Heart left ventricle (tissue), 16 donors: ENCODE results near the gene MYO1H. TPM values are rescaled to one million over a fixed set of nuclear protein-coding genes. Genes with fewer than 3 reads are reported as not detected.

Experiments
- ATAC-seq, 4 donors: fragments of 200-7000 bp; cut with Tn5 transposase; one replicate each; pipeline ENCODE4 v1.9.1; 2020 to 2022; ENCODE audit warnings: moderate library complexity in 4 of 4, mild to moderate bottlenecking in 3 of 4, moderate number of reproducible peaks in 1 of 4
- DNase-seq, 5 donors: peaks; one replicate each; pipeline ENCODE4 v3.0.0-alpha.2; 2020
- H3K27ac ChIP-seq, 12 donors: fragments of 200-600 bp; sonication (generic) in 4 of 12; one replicate each; pipeline versions ENCODE4 v1.5.0 to v1.8.0; 2016 to 2022; ENCODE audit warnings: mild to moderate bottlenecking in 2 of 12
- H3K27me3 ChIP-seq, 9 donors: fragments of 200-600 bp; sonication (generic) in 2 of 9; one replicate each; pipeline versions ENCODE4 v1.5.1 to v1.8.0; 2016 to 2022; ENCODE audit warnings: mild to moderate bottlenecking in 3 of 9
- H3K36me3 ChIP-seq, 9 donors: fragments of 200-600 bp; sonication (generic) in 2 of 9; one replicate each; pipeline versions ENCODE4 v1.5.0 to v1.8.0; 2018 to 2022; ENCODE audit warnings: mild to moderate bottlenecking in 2 of 9
- H3K4me1 ChIP-seq, 12 donors: fragments of 200-600 bp; sonication (generic) in 4 of 12; one replicate each; pipeline versions ENCODE4 v1.5.0 to v1.8.0; 2016 to 2022; ENCODE audit warnings: mild to moderate bottlenecking in 3 of 12
- H3K4me3 ChIP-seq, 12 donors: fragments of 200-600 bp; sonication (generic) in 4 of 12; one replicate each; pipeline versions ENCODE4 v1.5.0 to v1.8.0; 2017 to 2022; ENCODE audit warnings: mild to moderate bottlenecking in 9 of 12, moderate library complexity in 4 of 12
- H3K9me3 ChIP-seq, 12 donors: fragments of 200-600 bp; sonication (generic) in 4 of 12; one replicate each; pipeline versions ENCODE4 v1.5.0 to v1.8.0; 2016 to 2022; ENCODE audit warnings: mild to moderate bottlenecking in 1 of 12
- POLR2A ChIP-seq, 2 donors: fragments of 450-650 bp; IDR thresholded peaks; one replicate each; pipeline ENCODE4 v1.6.1; 2017; ENCODE audit warnings: antibody characterized with exemption in 2 of 2, mild to moderate bottlenecking in 2 of 2, moderate library complexity in 2 of 2
- WGBS, 4 donors: extraction: QIAGEN DNeasy Blood & Tissue Kit in 2 of 4; methylation state at CpG; one replicate each; pipeline versions ENCODE4 v1.1.5 to v1.1.7; 2013 to 2018; 5-methylcytosine and 5-hydroxymethylcytosine counted together
- intact Hi-C, 10 donors: fragments of 100-400 bp; cut with DNase I; formaldehyde crosslinking; loops; one replicate each; pipeline versions ENCODE4 v1.11.1 to v1.14.2; 2022
- polyA plus RNA-seq, 2 donors: library from polyadenylated mRNA; stranded (reverse); fragments of 200-250 nt; gene quantifications; one replicate each; pipeline ENCODE4 v1.2.3, GENCODE V29; 2013
- total RNA-seq, 9 donors: library from RNA; depleted of rRNA in 2 of 9; stranded (reverse); fragments of >200 nt in 2 of 9; fragmentation: NEBNext Ultra II Directional in 3 of 9; extraction: Animal tissue kit (Norgen Biotek cat#: 25700) in 3 of 9; gene quantifications; one replicate each; pipeline versions ENCODE4 v1.1.0 to v1.2.4, GENCODE V29; 2016 to 2023
- TF ChIP-seq, protein P1 (sequence below), 12 donors: fragments of 200-600 bp; sonication (generic) in 4 of 12; IDR thresholded peaks; one replicate each; pipeline versions ENCODE4 v1.5.0 to v1.8.0; 2018 to 2022; ENCODE audit warnings: antibody characterized with exemption in 12 of 12, mild to moderate bottlenecking in 5 of 12
- donor health status: ischemic (EF 13 %, LVEDD 7.1; RV severe dilation, severe dysfunction).
- donor health status: healthy with polysubstance abuse.
- donor health status: DM: no; HTN: yes; CAD: no.
- donor health status: DM: no; HTN: no; CAD: no.
- donor health status: ischemic (EF 25% LVEDD 6.9; RV normal size, moderate dysfunction).
- donor health status: ischemic (EF 25% LVEDD 5.7; RV mildly dilated, moderate dysfunction).
- donor health status: healthy.
- donor health status: DM: yes; HTN: yes; CAD: no.
- donor health status: ischemic (EF 35%, LVEDD 5.7; RV mildly dilated, moderate dysfunction).
- donor health status: nonischemic (EF 11% LVEDD 7.7; RV severe dilation, severe dysfunction).
- donor health status: DM: yes; HTN: yes; CAD: no.
- donor health status: PGD.
- donor health status: ischemic (EF 29% LVEDD 5.4; RV normal size, mild dysfunction).
- donor health status: nonischemic (EF 23%, LVEDD 6.1; RV moderate dilation, normal function).

MYO1H gene
- total and polyA plus RNA-seq, 11 donors, result 0.04 to 1.00 (median 0.22) TPM; not detected in 3

DNA sequence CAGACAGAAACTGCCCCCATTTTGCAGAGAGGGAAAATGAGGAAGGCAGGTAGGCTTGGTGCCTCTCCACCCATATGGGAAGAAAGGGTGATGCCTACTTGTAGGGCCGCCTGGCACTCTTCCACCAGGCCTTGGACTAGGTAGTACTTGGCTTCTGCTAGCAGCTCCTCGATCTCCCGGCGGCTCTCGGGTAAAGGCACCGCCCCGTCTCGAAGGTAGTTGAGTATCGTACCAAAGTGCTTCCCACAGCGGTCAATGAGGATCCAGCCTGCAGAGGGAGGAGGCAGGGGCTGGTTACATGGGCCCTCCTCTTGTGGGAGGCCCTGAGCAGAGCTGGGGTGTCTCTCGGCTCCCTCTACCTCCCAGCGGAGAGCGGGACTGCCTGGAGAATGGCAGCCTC is 112.8 kb downstream of the MYO1H start:
- WGBS, 4 donors, result 90 to 92% (median 90%) methylated on average over 9 to 13 of the region's 13 CpGs
- peaks cover 0 to 59% (median 41%) of the 10 kb centered on the region in 9 donors for H3K36me3 ChIP-seq
- TF ChIP-seq, protein P1, sequence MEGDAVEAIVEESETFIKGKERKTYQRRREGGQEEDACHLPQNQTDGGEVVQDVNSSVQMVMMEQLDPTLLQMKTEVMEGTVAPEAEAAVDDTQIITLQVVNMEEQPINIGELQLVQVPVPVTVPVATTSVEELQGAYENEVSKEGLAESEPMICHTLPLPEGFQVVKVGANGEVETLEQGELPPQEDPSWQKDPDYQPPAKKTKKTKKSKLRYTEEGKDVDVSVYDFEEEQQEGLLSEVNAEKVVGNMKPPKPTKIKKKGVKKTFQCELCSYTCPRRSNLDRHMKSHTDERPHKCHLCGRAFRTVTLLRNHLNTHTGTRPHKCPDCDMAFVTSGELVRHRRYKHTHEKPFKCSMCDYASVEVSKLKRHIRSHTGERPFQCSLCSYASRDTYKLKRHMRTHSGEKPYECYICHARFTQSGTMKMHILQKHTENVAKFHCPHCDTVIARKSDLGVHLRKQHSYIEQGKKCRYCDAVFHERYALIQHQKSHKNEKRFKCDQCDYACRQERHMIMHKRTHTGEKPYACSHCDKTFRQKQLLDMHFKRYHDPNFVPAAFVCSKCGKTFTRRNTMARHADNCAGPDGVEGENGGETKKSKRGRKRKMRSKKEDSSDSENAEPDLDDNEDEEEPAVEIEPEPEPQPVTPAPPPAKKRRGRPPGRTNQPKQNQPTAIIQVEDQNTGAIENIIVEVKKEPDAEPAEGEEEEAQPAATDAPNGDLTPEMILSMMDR (IDR thresholded peaks at IDR 0.05), result no peak
- no peak for TF ChIP-seq POLR2A (IDR thresholded peaks at IDR 0.05)
- DNase-seq, result no peak
- intact Hi-C loops, result no loop called here
- H3K27me3 ChIP-seq, result no peaks in the 10 kb centered on the region
- peak overlapping the region; percentile 89 to 100 (median 96) for H3K27ac ChIP-seq
- H3K4me3 ChIP-seq, result no peak overlapping the region
- ATAC-seq, result no peak
- peaks cover 43 to 89% (median 74%) of the 10 kb centered on the region in 12 donors for H3K4me1 ChIP-seq
- no peaks in the 10 kb centered on the region for H3K9me3 ChIP-seq

- DNase-seq, result peak in 3 of 5 donors; percentile 42 to 59 (median 57)
- Histone ChIP-seq H3K4me3 (peak overlapping the region in 2 of 12 donors; percentile 18 to 34), H3K9me3 (no peaks in the 10 kb centered on the region), H3K27me3 (no peaks in the 10 kb centered on the region), H3K27ac (peak overlapping the region; percentile 89 to 100 (median 96)), H3K4me1 (peaks cover 47 to 95% (median 81%) of the 10 kb centered on the region in 12 donors), H3K36me3 (peaks cover 0 to 58% (median 37%) of the 10 kb centered on the region in 9 donors)
- WGBS, 4 donors, result 35 to 52% (median 46%) methylated on average over 8 of the region's 8 CpGs
- ATAC-seq, result peak in 3 of 4 donors; percentile 27 to 52 (median 42)
- intact Hi-C loops, result no loop called here
- TF ChIP-seq, protein P1 (IDR thresholded peaks at IDR 0.05), result no peak
- no peak for TF ChIP-seq POLR2A (IDR thresholded peaks at IDR 0.05)
Measured at GRCh38 chr12:109461049-109461845, 113.5 kb downstream of the MYO1H start.

DNA sequence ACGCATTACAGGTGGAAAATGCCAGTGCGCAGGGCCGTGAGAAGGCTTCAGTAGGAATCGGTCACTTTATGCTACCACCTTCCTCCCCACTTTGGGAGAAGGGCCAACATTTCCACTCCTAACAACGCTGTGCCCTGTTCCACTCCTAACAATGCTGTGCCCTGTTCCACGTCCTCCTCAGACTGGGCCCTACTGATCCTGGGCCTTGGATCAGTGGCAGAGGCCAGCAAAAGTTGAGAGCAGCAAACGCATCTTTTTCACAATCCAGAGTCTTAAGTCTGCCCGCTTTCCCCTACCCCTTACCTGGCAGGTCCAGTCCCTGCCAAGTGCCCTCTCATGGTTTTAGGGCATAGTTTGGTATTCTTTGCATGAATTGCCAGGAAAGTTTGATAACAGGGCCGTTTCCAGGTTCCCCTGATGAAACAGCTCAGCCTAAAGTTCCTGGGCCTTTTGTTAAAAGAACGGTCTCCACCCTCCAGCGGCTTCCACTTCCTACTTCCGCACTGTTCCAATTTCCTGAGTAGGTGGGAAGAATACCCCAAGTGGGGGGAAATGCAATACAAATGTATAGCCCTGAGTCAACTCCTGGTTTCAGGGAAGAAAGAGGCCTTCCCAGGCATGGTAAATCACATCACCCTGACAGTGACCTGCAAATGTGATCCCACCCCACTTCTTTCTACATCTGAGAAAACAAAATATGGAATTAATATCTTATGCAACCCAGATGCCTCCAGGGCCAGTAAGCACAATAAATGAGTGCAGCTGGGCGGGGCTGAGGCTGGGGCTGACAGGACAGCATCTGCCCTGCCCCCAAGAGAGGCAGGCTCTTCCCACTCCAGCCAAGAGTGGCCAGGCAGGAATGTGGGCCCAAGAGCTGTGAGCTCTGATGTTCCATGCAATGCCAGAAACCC is 114.4 kb downstream of the MYO1H start:
- ATAC-seq (peak; percentile 87 to 93 (median 90)), DNase-seq (peak; percentile 87 to 96 (median 91))
- Histone ChIP-seq H3K4me3 (peak overlapping the region in 5 of 12 donors; percentile 15 to 38 (median 29)), H3K4me1 (peaks cover 54 to 99% (median 89%) of the 10 kb centered on the region in 12 donors), H3K27ac (peak overlapping the region; percentile 89 to 100 (median 96)), H3K27me3 (no peaks in the 10 kb centered on the region), H3K36me3 (peaks cover 0 to 55% (median 31%) of the 10 kb centered on the region in 9 donors), H3K9me3 (no peaks in the 10 kb centered on the region)
- TF ChIP-seq, protein P1 (IDR thresholded peaks at IDR 0.05), result no peak
- TF ChIP-seq POLR2A (IDR thresholded peaks at IDR 0.05), result peak in 1 of 2 donors; percentile 28
- 49 to 59% (median 52%) methylated on average over 13 of the region's 13 CpGs for WGBS, 4 donors
- intact Hi-C loops, result loop anchor here in 1 of 10 donors (1.0 kb wide), 1 partner anchor 15 kb away; the partner anchor contains the start of genes KCTD10 and UBE3B
